ENCODE measurements around the gene TVP23A.

The TVP23A gene

GRCh38 chr16:10728003-10728887 lies 90.3 kb downstream of the TVP23A start:
- no peak overlapping the region for H3K27ac ChIP-seq (ENCODE audit: insufficient read depth in 1 of 2, low read depth in 1 of 2, low read length in 2 of 2, poor library complexity in 1 of 2, severe bottlenecking in 2 of 2)
- ChIA-PET CTCF (no interaction called here), POLR2A (no interaction called here)
- no peak overlapping the region for H3K4me3 ChIP-seq (ENCODE audit: control insufficient read depth in 1 of 7, extremely low read depth in 1 of 7, insufficient read depth in 4 of 7, low read depth in 2 of 7, low read length in 6 of 7)
- no peaks in the 10 kb centered on the region for H3K36me3 ChIP-seq (ENCODE audit: control insufficient read depth in 4 of 4, insufficient read depth in 4 of 4, low read length in 3 of 4)
- DNase-seq = no peak
- H3K4me1 ChIP-seq (ENCODE audit: control extremely low read depth in 1 of 4, control insufficient read depth in 4 of 4, insufficient read depth in 4 of 4, low read length in 3 of 4) = no peaks in the 10 kb centered on the region
- no peaks in the 10 kb centered on the region for H3K27me3 ChIP-seq (replicated peaks in 2 of 5; ENCODE audit: control insufficient read depth in 4 of 5, insufficient read depth in 5 of 5, low read length in 4 of 5)
- 97% methylated on average over 12 of the region's 16 CpGs for WGBS (ENCODE audit: insufficient coverage)
- H3K9me3 ChIP-seq (ENCODE audit: control extremely low read depth in 1 of 5, control insufficient read depth in 4 of 5, insufficient read depth in 2 of 5, low read depth in 1 of 5, low read length in 4 of 5) = no peaks in the 10 kb centered on the region
